Trophoblast cell (in vitro differentiated cells and primary cell): ENCODE results near the gene UST.

Experiments used
- DNase-seq, 2 donors: peaks; one replicate each; pipeline ENCODE4 v3.0.0-alpha.2; 2016
- H2AFZ ChIP-seq: 2 replicates; pipeline ENCODE4 v1.6.1; 2013; ENCODE audit warnings: low read length, moderate library complexity, mild to moderate bottlenecking; ENCODE audit not compliant: insufficient read depth, poor library complexity
- H2AK5ac ChIP-seq: 2 replicates; pipeline ENCODE4 v1.6.1; 2013; ENCODE audit warnings: mild to moderate bottlenecking, low read length
- H2BK120ac ChIP-seq: 2 replicates; pipeline ENCODE4 v1.6.1; 2013; ENCODE audit warnings: low read length, mild to moderate bottlenecking, moderate library complexity; ENCODE audit not compliant: insufficient read depth, poor library complexity
- H2BK12ac ChIP-seq: 2 replicates; pipeline ENCODE4 v1.6.1; 2013; ENCODE audit warnings: mild to moderate bottlenecking, low read length, moderate library complexity
- H2BK5ac ChIP-seq: 2 replicates; pipeline ENCODE4 v1.6.1; 2013; ENCODE audit warnings: low read length, low read depth, moderate library complexity, mild to moderate bottlenecking; ENCODE audit not compliant: poor library complexity
- H3K14ac ChIP-seq: 2 replicates; pipeline ENCODE4 v1.6.1; 2013; ENCODE audit warnings: mild to moderate bottlenecking, low read length
- H3K18ac ChIP-seq: 2 replicates; pipeline ENCODE4 v1.6.1; 2013; ENCODE audit warnings: mild to moderate bottlenecking, low read length
- H3K23ac ChIP-seq: 2 replicates; pipeline ENCODE4 v1.6.1; 2013; ENCODE audit warnings: low read length
- H3K27ac ChIP-seq: 2 replicates; pipeline ENCODE4 v1.5.1; 2013; ENCODE audit warnings: low read depth, mild to moderate bottlenecking, inconsistent platforms, low read length, moderate library complexity
- H3K27me3 ChIP-seq: 2 replicates; pipeline ENCODE4 v1.6.1; 2013; ENCODE audit warnings: inconsistent platforms, mild to moderate bottlenecking, low read length, moderate library complexity; ENCODE audit not compliant: insufficient read depth
- H3K36me3 ChIP-seq, 2 experiments: 1 replicate in 1 of 2; 2 replicates in 1 of 2; pipeline ENCODE4 v1.6.1; 2013; ENCODE audit warnings: low read length in 2 of 2, mild to moderate bottlenecking in 2 of 2, moderate library complexity in 1 of 2; ENCODE audit not compliant: insufficient read depth in 2 of 2, control insufficient read depth in 1 of 2
- H3K4ac ChIP-seq: 2 replicates; pipeline ENCODE4 v1.6.1; 2013; ENCODE audit warnings: low read depth, mild to moderate bottlenecking, low read length, moderate library complexity
- H3K4me1 ChIP-seq, 2 experiments: 1 replicate in 1 of 2; 2 replicates in 1 of 2; pipeline ENCODE4 v1.6.1; 2013; ENCODE audit warnings: low read length in 2 of 2, mild to moderate bottlenecking in 2 of 2, moderate library complexity in 1 of 2; ENCODE audit not compliant: insufficient read depth in 2 of 2, control insufficient read depth in 1 of 2
- H3K4me2 ChIP-seq: 2 replicates; pipeline ENCODE4 v1.6.1; 2013; ENCODE audit warnings: inconsistent platforms, mild to moderate bottlenecking, low read length, moderate library complexity
- H3K4me3 ChIP-seq: 2 replicates; pipeline ENCODE4 v1.5.1; 2013; ENCODE audit warnings: mild to moderate bottlenecking, low read depth, low read length, inconsistent platforms
- H3K79me1 ChIP-seq: one replicate; pipeline ENCODE4 v1.6.1; 2013; ENCODE audit warnings: low read length
- H3K79me2 ChIP-seq: 2 replicates; pipeline ENCODE4 v1.6.1; 2013; ENCODE audit warnings: low read length, mild to moderate bottlenecking; ENCODE audit not compliant: control insufficient read depth, insufficient read depth, poor library complexity
- H3K9ac ChIP-seq: 2 replicates; pipeline ENCODE4 v1.6.1; 2013; ENCODE audit warnings: mild to moderate bottlenecking, low read length
- H3K9me3 ChIP-seq: 2 replicates; pipeline ENCODE4 v1.6.1; 2013; ENCODE audit warnings: low read depth, mild to moderate bottlenecking, control low read depth, inconsistent platforms, low read length; ENCODE audit not compliant: insufficient read depth
- H4K12ac ChIP-seq: 2 replicates; pipeline ENCODE4 v1.6.1; 2013; ENCODE audit warnings: low read depth, mild to moderate bottlenecking, low read length, moderate library complexity
- H4K8ac ChIP-seq: 2 replicates; pipeline ENCODE4 v1.6.1; 2013; ENCODE audit warnings: low read depth, mild to moderate bottlenecking, low read length, moderate library complexity
- H4K91ac ChIP-seq: one replicate; pipeline ENCODE4 v1.6.1; 2013; ENCODE audit warnings: low read depth, mild to moderate bottlenecking, low read length, moderate library complexity
- WGBS: extraction: QIAGEN DNeasy Blood & Tissue Kit; methylation state at CpG from one replicate; pipeline ENCODE4 v1.1.7; 2013; ENCODE audit warnings: missing lambda C conversion rate; ENCODE audit not compliant: insufficient read length, insufficient coverage; ENCODE audit errors: extremely low coverage; 5-methylcytosine and 5-hydroxymethylcytosine counted together

UST gene

DNA sequence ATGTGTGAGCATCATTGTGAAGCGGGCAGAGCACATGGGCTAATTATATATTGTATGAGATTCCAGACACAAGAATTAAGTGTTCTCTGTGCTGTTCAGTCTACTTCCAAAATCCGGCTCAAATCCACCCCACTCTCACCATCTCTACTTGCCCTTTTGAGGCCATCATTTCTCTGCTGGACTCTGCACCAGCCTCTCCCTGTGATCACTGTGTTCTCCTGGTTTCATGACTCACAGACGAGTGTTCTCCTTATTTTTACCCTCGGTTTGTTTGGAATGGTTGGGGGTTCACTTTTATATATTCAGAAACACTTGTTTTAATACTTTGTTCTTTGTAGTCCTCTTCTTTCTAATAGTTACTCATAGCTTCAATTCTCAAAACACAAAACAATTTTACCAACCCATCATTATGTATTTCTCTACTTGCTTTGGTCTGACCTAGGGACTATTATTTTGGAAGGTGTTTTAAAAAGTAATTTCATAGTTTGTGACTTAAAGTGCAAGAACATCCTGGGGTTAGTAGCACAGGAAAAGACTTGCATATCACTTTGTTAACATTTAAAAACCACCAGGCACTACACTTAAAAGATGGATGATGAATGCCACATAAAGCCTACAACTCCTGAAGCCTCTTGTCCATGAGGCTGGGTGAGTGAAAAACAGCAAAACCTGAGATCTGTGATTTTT, 82.7 kb downstream of the UST start:
- no peak overlapping the region for H4K8ac ChIP-seq
- H3K4me1 ChIP-seq, result no peaks in the 10 kb centered on the region
- no peak overlapping the region for H3K14ac ChIP-seq
- H3K4ac ChIP-seq, result no peak overlapping the region
- H3K9ac ChIP-seq, result no peak overlapping the region
- no peak overlapping the region for H2BK12ac ChIP-seq
- WGBS, result no CpG with 5 or more reads among the region's 4 CpGs
- H3K27ac ChIP-seq, result no peak overlapping the region
- H2BK120ac ChIP-seq, result no peak overlapping the region
- DNase-seq, result no peak
- H3K27me3 ChIP-seq, result no peaks in the 10 kb centered on the region
- no peak overlapping the region for H3K4me3 ChIP-seq
- H3K23ac ChIP-seq, result no peak overlapping the region
- H2AFZ ChIP-seq, result no peak overlapping the region
- H2AK5ac ChIP-seq, result no peak overlapping the region
- H4K91ac ChIP-seq, result no peak overlapping the region
- H3K18ac ChIP-seq, result no peak overlapping the region
- H3K4me2 ChIP-seq, result no peak overlapping the region
- no peaks in the 10 kb centered on the region for H3K79me1 ChIP-seq
- no peaks in the 10 kb centered on the region for H3K36me3 ChIP-seq
- no peak overlapping the region for H2BK5ac ChIP-seq
- no peaks in the 10 kb centered on the region for H3K79me2 ChIP-seq
- no peaks in the 10 kb centered on the region for H3K9me3 ChIP-seq
- no peak overlapping the region for H4K12ac ChIP-seq

DNA sequence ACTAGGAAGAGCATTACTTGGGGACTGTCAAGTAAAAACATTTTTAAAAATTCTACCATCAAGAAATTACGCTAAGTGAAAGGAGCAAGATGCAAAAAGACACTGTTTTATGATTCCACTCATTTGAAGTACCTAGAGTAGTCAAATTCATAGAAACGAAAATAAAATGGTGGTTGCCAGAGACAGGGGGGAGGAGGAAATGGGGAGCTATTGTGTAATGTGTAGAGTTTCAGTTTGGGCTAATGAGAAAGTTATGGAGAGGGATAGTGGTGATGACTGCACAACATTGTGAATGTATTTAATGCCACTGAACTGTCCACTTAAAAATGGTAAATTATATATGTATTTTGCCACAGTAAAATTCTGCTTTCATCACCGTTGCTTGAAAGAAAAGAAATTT, 83.8 kb downstream of the UST start:
- no peak overlapping the region for H3K14ac ChIP-seq
- H2BK120ac ChIP-seq, result no peak overlapping the region
- no peak overlapping the region for H4K91ac ChIP-seq
- no peaks in the 10 kb centered on the region for H3K79me1 ChIP-seq
- no peak overlapping the region for H3K27ac ChIP-seq
- no peak overlapping the region for H3K23ac ChIP-seq
- no peak overlapping the region for H3K4me3 ChIP-seq
- no CpG with 5 or more reads among the region's 3 CpGs for WGBS
- no peaks in the 10 kb centered on the region for H3K9me3 ChIP-seq
- no peaks in the 10 kb centered on the region for H3K36me3 ChIP-seq
- no peaks in the 10 kb centered on the region for H3K79me2 ChIP-seq
- H3K27me3 ChIP-seq, result no peaks in the 10 kb centered on the region
- H3K18ac ChIP-seq, result no peak overlapping the region
- no peak overlapping the region for H4K12ac ChIP-seq
- no peak for DNase-seq
- H2BK12ac ChIP-seq, result no peak overlapping the region
- H3K4ac ChIP-seq, result no peak overlapping the region
- no peaks in the 10 kb centered on the region for H3K4me1 ChIP-seq
- no peak overlapping the region for H2AK5ac ChIP-seq
- no peak overlapping the region for H2AFZ ChIP-seq
- H2BK5ac ChIP-seq, result no peak overlapping the region
- no peak overlapping the region for H3K4me2 ChIP-seq
- no peak overlapping the region for H3K9ac ChIP-seq
- no peak overlapping the region for H4K8ac ChIP-seq

GRCh38 chr6:148831064-148831463, 84.2 kb downstream of the UST start:
- H2BK5ac ChIP-seq, result no peak overlapping the region
- H3K4me3 ChIP-seq, result no peak overlapping the region
- no peaks in the 10 kb centered on the region for H3K4me1 ChIP-seq
- H2AFZ ChIP-seq, result no peak overlapping the region
- DNase-seq, result peak in 1 of 2 donors; percentile 16
- H3K36me3 ChIP-seq, result no peaks in the 10 kb centered on the region
- H3K4me2 ChIP-seq, result no peak overlapping the region
- no peak overlapping the region for H4K8ac ChIP-seq
- no peak overlapping the region for H2BK12ac ChIP-seq
- no peak overlapping the region for H3K4ac ChIP-seq
- no peak overlapping the region for H3K27ac ChIP-seq
- H3K9me3 ChIP-seq, result no peaks in the 10 kb centered on the region
- WGBS, result no CpG with 5 or more reads among the region's 6 CpGs
- no peak overlapping the region for H3K14ac ChIP-seq
- H3K23ac ChIP-seq, result no peak overlapping the region
- H3K9ac ChIP-seq, result no peak overlapping the region
- H3K18ac ChIP-seq, result no peak overlapping the region
- H3K27me3 ChIP-seq, result no peaks in the 10 kb centered on the region
- H2AK5ac ChIP-seq, result no peak overlapping the region
- no peaks in the 10 kb centered on the region for H3K79me1 ChIP-seq
- no peaks in the 10 kb centered on the region for H3K79me2 ChIP-seq
- H4K91ac ChIP-seq, result no peak overlapping the region
- H2BK120ac ChIP-seq, result no peak overlapping the region
- H4K12ac ChIP-seq, result no peak overlapping the region

DNA sequence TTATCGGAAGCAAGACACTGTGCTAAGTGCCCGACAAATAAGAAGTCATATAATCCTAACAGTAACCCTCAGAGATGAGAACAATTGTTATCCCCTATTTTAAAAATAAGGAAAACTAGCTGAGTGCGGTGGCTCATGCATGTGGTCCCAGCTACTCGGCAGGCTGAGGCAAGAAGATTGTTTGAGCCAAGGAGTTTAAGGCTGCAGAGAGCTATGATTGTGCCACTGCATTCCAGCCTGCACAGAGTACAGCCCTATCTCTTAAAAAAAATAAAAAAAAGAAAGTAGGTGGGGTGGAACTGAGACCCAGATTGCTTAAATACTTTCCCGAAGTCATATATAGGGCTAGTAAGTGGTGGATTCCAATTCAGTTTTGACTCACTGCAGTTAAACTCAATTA, 84.7 kb downstream of the UST start:
- Histone ChIP-seq H3K18ac (no peak overlapping the region), H3K27ac (no peak overlapping the region), H4K12ac (no peak overlapping the region), H3K79me1 (no peaks in the 10 kb centered on the region), H3K27me3 (no peaks in the 10 kb centered on the region), H3K4me1 (no peaks in the 10 kb centered on the region), H3K79me2 (no peaks in the 10 kb centered on the region), H3K4me3 (no peak overlapping the region), H3K4me2 (no peak overlapping the region), H3K9ac (no peak overlapping the region), H2AK5ac (no peak overlapping the region), H3K23ac (no peak overlapping the region), H4K8ac (no peak overlapping the region), H3K9me3 (no peaks in the 10 kb centered on the region), H4K91ac (no peak overlapping the region), H2AFZ (no peak overlapping the region), H2BK120ac (no peak overlapping the region), H2BK12ac (no peak overlapping the region), H2BK5ac (no peak overlapping the region), H3K36me3 (no peaks in the 10 kb centered on the region), H3K4ac (no peak overlapping the region), H3K14ac (no peak overlapping the region)
- DNase-seq, result peak in 1 of 2 donors; percentile 16
- WGBS, result no CpG with 5 or more reads among the region's 5 CpGs
